ENCODE data around the gene NCK1. TPM values are rescaled to one million over a fixed set of nuclear protein-coding genes. Genes with fewer than 3 reads are reported as not detected.

The NCK1 gene
- total RNA-seq, 1 donor from 2014 or later, result 43.7 TPM

- TF ChIP-seq EZH2 (IDR thresholded peaks at IDR 0.05; ENCODE audit: insufficient read depth, low read length), result no peak
- TF ChIP-seq, protein P1, sequence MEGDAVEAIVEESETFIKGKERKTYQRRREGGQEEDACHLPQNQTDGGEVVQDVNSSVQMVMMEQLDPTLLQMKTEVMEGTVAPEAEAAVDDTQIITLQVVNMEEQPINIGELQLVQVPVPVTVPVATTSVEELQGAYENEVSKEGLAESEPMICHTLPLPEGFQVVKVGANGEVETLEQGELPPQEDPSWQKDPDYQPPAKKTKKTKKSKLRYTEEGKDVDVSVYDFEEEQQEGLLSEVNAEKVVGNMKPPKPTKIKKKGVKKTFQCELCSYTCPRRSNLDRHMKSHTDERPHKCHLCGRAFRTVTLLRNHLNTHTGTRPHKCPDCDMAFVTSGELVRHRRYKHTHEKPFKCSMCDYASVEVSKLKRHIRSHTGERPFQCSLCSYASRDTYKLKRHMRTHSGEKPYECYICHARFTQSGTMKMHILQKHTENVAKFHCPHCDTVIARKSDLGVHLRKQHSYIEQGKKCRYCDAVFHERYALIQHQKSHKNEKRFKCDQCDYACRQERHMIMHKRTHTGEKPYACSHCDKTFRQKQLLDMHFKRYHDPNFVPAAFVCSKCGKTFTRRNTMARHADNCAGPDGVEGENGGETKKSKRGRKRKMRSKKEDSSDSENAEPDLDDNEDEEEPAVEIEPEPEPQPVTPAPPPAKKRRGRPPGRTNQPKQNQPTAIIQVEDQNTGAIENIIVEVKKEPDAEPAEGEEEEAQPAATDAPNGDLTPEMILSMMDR (IDR thresholded peaks at IDR 0.05; ENCODE audit: insufficient read depth, low read depth, low read length), result no peak
- Histone ChIP-seq H3K36me3 (ENCODE audit: insufficient read depth, low read length) (no peaks in the 10 kb centered on the region), H3K27me3 (ENCODE audit: insufficient read depth, low read length) (no peaks in the 10 kb centered on the region), H3K9me3 (ENCODE audit: insufficient read depth, low read depth, low read length) (no peaks in the 10 kb centered on the region), H4K20me1 (ENCODE audit: insufficient read depth, low read length) (peaks cover 62% of the 10 kb centered on the region), H3K4me1 (ENCODE audit: insufficient read depth, low read length) (peaks cover 12% of the 10 kb centered on the region), H3K79me2 (ENCODE audit: insufficient read depth, low read length) (peaks cover 85% of the 10 kb centered on the region), H3K27ac (ENCODE audit: low read depth, low read length) (no peak overlapping the region), H3K4me3 (ENCODE audit: insufficient read depth, low read depth, low read length) (no peak overlapping the region), H3K4me2 (ENCODE audit: low read length) (no peak overlapping the region), H3K9ac (ENCODE audit: low read length) (no peak overlapping the region), H2AFZ (ENCODE audit: low read depth, low read length) (no peak overlapping the region)
- peaks cover 10% of the 10 kb centered on the region for H3K9me3 Mint-ChIP-seq (ENCODE audit: unreplicated experiment)
- DNase-seq (ENCODE audit: low read depth) (no peak), FAIRE-seq (no peak)
- peaks cover 23% of the 10 kb centered on the region for H3K36me3 Mint-ChIP-seq (ENCODE audit: low read depth, unreplicated experiment)
- no peak overlapping the region for H3K4me3 Mint-ChIP-seq (ENCODE audit: unreplicated experiment)
- H3K27me3 Mint-ChIP-seq (ENCODE audit: low read depth, unreplicated experiment), result no peaks in the 10 kb centered on the region
- H3K27ac Mint-ChIP-seq (ENCODE audit: unreplicated experiment), result no peak overlapping the region
- peaks cover 11% of the 10 kb centered on the region for H3K4me1 Mint-ChIP-seq (ENCODE audit: low read depth, unreplicated experiment)
These were observed 27.9 kb downstream of the NCK1 start for GRCh38 chr3:136889947-136890346.

DNA sequence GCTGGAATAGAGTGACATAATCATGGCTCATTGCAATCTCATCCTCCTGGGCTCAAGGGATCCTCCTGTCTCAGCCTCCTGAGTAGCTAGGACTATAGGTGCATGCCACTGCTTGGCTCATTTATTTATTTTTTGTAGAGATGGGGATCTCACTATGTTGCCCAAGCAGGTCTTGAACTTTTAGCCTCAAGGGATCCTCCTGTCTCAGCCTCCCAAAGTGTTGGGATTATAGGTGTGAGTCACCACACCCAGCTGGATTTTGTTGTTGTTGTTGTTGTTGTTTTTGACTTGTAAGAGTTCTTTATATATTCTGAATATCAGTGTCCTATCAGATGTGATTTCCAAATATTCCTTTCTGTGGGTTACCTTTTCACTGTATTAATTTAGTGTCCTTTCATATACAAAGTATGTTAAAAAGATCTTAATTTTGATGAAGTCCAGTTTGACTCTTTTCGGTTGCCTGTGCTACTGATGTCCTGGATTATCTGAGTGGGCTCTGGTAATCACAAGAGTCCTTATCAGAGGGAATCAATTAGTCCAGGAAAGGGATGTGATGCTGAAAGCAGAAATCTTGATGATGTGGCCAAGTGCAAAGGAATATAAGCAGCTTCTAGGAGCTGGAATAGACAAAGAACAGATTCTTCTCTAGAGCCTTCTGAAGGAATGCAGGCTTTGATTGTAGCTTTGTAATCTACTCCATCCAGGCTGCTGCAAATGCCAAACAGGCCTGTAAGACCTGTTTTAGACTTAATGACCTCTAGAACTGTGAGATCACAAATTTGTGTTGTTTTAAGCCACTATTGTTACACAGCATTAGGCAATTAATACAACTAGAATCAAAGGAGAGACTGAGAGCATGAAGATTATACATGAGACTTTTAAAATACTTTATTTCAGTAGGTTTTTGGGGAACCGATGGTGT, 30.2 kb downstream of the NCK1 start:
- TF ChIP-seq, protein P1 (IDR thresholded peaks at IDR 0.05; ENCODE audit: insufficient read depth, low read depth, low read length), result no peak
- TF ChIP-seq EZH2 (IDR thresholded peaks at IDR 0.05; ENCODE audit: insufficient read depth, low read length), result no peak
- Mint-ChIP-seq H3K27me3 (ENCODE audit: low read depth, unreplicated experiment) (no peaks in the 10 kb centered on the region), H3K4me1 (ENCODE audit: low read depth, unreplicated experiment) (peaks cover 11% of the 10 kb centered on the region), H3K27ac (ENCODE audit: unreplicated experiment) (no peak overlapping the region), H3K36me3 (ENCODE audit: low read depth, unreplicated experiment) (peaks cover 24% of the 10 kb centered on the region), H3K9me3 (ENCODE audit: unreplicated experiment) (peaks cover 10% of the 10 kb centered on the region), H3K4me3 (ENCODE audit: unreplicated experiment) (no peak overlapping the region)
- no peak overlapping the region for H2AFZ ChIP-seq (ENCODE audit: low read depth, low read length)
- H4K20me1 ChIP-seq (ENCODE audit: insufficient read depth, low read length), result peaks cover 53% of the 10 kb centered on the region
- FAIRE-seq (no peak), DNase-seq (ENCODE audit: low read depth) (no peak)
- H3K27ac ChIP-seq (ENCODE audit: low read depth, low read length), result no peak overlapping the region
- H3K27me3 ChIP-seq (ENCODE audit: insufficient read depth, low read length), result no peaks in the 10 kb centered on the region
- H3K9me3 ChIP-seq (ENCODE audit: insufficient read depth, low read depth, low read length), result no peaks in the 10 kb centered on the region
- no peak overlapping the region for H3K4me2 ChIP-seq (ENCODE audit: low read length)
- peaks cover 12% of the 10 kb centered on the region for H3K4me1 ChIP-seq (ENCODE audit: insufficient read depth, low read length)
- H3K36me3 ChIP-seq (ENCODE audit: insufficient read depth, low read length), result no peaks in the 10 kb centered on the region
- H3K9ac ChIP-seq (ENCODE audit: low read length), result no peak overlapping the region
- no peak overlapping the region for H3K4me3 ChIP-seq (ENCODE audit: insufficient read depth, low read depth, low read length)
- peaks cover 86% of the 10 kb centered on the region for H3K79me2 ChIP-seq (ENCODE audit: insufficient read depth, low read length)
